ENCODE measurements around the gene ZBED2.

ZBED2 gene

GRCh38 chr3:111610612-111611054 lies 15.5 kb upstream of the ZBED2 start:
- Histone ChIP-seq H3K4me1 (ENCODE audit: insufficient read depth, low read length) (no peaks in the 10 kb centered on the region), H3K36me3 (ENCODE audit: insufficient read depth, low read length) (no peaks in the 10 kb centered on the region), H3K9ac (ENCODE audit: low read depth, low read length) (no peak overlapping the region), H3K9me3 (ENCODE audit: control insufficient read depth, insufficient read depth, low read length) (no peaks in the 10 kb centered on the region)

- Histone ChIP-seq H3K9me3 (ENCODE audit: control insufficient read depth, insufficient read depth, low read length) (no peaks in the 10 kb centered on the region), H3K4me1 (ENCODE audit: insufficient read depth, low read length) (no peaks in the 10 kb centered on the region), H3K9ac (ENCODE audit: low read depth, low read length) (no peak overlapping the region), H3K36me3 (ENCODE audit: insufficient read depth, low read length) (no peaks in the 10 kb centered on the region)
Measured at GRCh38 chr3:111610189-111610588, 15.0 kb upstream of the ZBED2 start.

GRCh38 chr3:111609700-111610099 lies 14.6 kb upstream of the ZBED2 start:
- H3K4me1 ChIP-seq (ENCODE audit: insufficient read depth, low read length): no peaks in the 10 kb centered on the region
- H3K9me3 ChIP-seq (ENCODE audit: control insufficient read depth, insufficient read depth, low read length): no peaks in the 10 kb centered on the region

GRCh38 chr3:111608383-111608782 lies 13.2 kb upstream of the ZBED2 start:
- Histone ChIP-seq H3K4me1 (ENCODE audit: insufficient read depth, low read length) (no peaks in the 10 kb centered on the region), H3K9me3 (ENCODE audit: control insufficient read depth, insufficient read depth, low read length) (no peaks in the 10 kb centered on the region), H3K36me3 (ENCODE audit: insufficient read depth, low read length) (no peaks in the 10 kb centered on the region), H3K9ac (ENCODE audit: low read depth, low read length) (no peak overlapping the region)

More at GRCh38 chr3:111609700-111610099, 14.6 kb upstream of the ZBED2 start:
- H3K9ac ChIP-seq (ENCODE audit: low read depth, low read length): no peak overlapping the region
- H3K36me3 ChIP-seq (ENCODE audit: insufficient read depth, low read length): no peaks in the 10 kb centered on the region

GRCh38 chr3:111607240-111607920 lies 12.2 kb upstream of the ZBED2 start:
- no peaks in the 10 kb centered on the region for H3K36me3 ChIP-seq (ENCODE audit: insufficient read depth, low read length)
- no peak overlapping the region for H3K9ac ChIP-seq (ENCODE audit: low read depth, low read length)
- no peaks in the 10 kb centered on the region for H3K4me1 ChIP-seq (ENCODE audit: insufficient read depth, low read length)
- no peaks in the 10 kb centered on the region for H3K9me3 ChIP-seq (ENCODE audit: control insufficient read depth, insufficient read depth, low read length)

- H3K9me3 ChIP-seq (ENCODE audit: control insufficient read depth, insufficient read depth, low read length): no peaks in the 10 kb centered on the region
- no peaks in the 10 kb centered on the region for H3K36me3 ChIP-seq (ENCODE audit: insufficient read depth, low read length)
- no peak overlapping the region for H3K9ac ChIP-seq (ENCODE audit: low read depth, low read length)
- no peaks in the 10 kb centered on the region for H3K4me1 ChIP-seq (ENCODE audit: insufficient read depth, low read length)
Measured at GRCh38 chr3:111605493-111605892, 10.3 kb upstream of the ZBED2 start.

- Histone ChIP-seq H3K4me1 (ENCODE audit: insufficient read depth, low read length) (no peaks in the 10 kb centered on the region), H3K9ac (ENCODE audit: low read depth, low read length) (no peak overlapping the region), H3K36me3 (ENCODE audit: insufficient read depth, low read length) (no peaks in the 10 kb centered on the region), H3K9me3 (ENCODE audit: control insufficient read depth, insufficient read depth, low read length) (no peaks in the 10 kb centered on the region)
Measured at GRCh38 chr3:111605018-111605417, 9.9 kb upstream of the ZBED2 start.

GRCh38 chr3:111604119-111604518 lies 9.0 kb upstream of the ZBED2 start:
- Histone ChIP-seq H3K4me1 (ENCODE audit: insufficient read depth, low read length) (no peaks in the 10 kb centered on the region), H3K9ac (ENCODE audit: low read depth, low read length) (no peak overlapping the region), H3K36me3 (ENCODE audit: insufficient read depth, low read length) (no peaks in the 10 kb centered on the region), H3K9me3 (ENCODE audit: control insufficient read depth, insufficient read depth, low read length) (no peaks in the 10 kb centered on the region)

GRCh38 chr3:111603679-111604078 lies 8.5 kb upstream of the ZBED2 start:
- Histone ChIP-seq H3K36me3 (ENCODE audit: insufficient read depth, low read length) (no peaks in the 10 kb centered on the region), H3K9ac (ENCODE audit: low read depth, low read length) (no peak overlapping the region), H3K4me1 (ENCODE audit: insufficient read depth, low read length) (no peaks in the 10 kb centered on the region), H3K9me3 (ENCODE audit: control insufficient read depth, insufficient read depth, low read length) (no peaks in the 10 kb centered on the region)

GRCh38 chr3:111601810-111602209 lies 6.7 kb upstream of the ZBED2 start:
- H3K9ac ChIP-seq (ENCODE audit: low read depth, low read length): no peak overlapping the region
- no peaks in the 10 kb centered on the region for H3K36me3 ChIP-seq (ENCODE audit: insufficient read depth, low read length)
- H3K4me1 ChIP-seq (ENCODE audit: insufficient read depth, low read length): no peaks in the 10 kb centered on the region
- no peaks in the 10 kb centered on the region for H3K9me3 ChIP-seq (ENCODE audit: control insufficient read depth, insufficient read depth, low read length)

- H3K4me1 ChIP-seq (ENCODE audit: insufficient read depth, low read length): no peaks in the 10 kb centered on the region
- no peaks in the 10 kb centered on the region for H3K36me3 ChIP-seq (ENCODE audit: insufficient read depth, low read length)
- H3K9me3 ChIP-seq (ENCODE audit: control insufficient read depth, insufficient read depth, low read length): no peaks in the 10 kb centered on the region
- no peak overlapping the region for H3K9ac ChIP-seq (ENCODE audit: low read depth, low read length)
Measured at GRCh38 chr3:111598552-111598951, 3.4 kb upstream of the ZBED2 start.

GRCh38 chr3:111598139-111598538 lies 3.0 kb upstream of the ZBED2 start:
- H3K36me3 ChIP-seq (ENCODE audit: insufficient read depth, low read length): no peaks in the 10 kb centered on the region
- no peak overlapping the region for H3K9ac ChIP-seq (ENCODE audit: low read depth, low read length)
- no peaks in the 10 kb centered on the region for H3K4me1 ChIP-seq (ENCODE audit: insufficient read depth, low read length)
- no peaks in the 10 kb centered on the region for H3K9me3 ChIP-seq (ENCODE audit: control insufficient read depth, insufficient read depth, low read length)

- no peaks in the 10 kb centered on the region for H3K9me3 ChIP-seq (ENCODE audit: control insufficient read depth, insufficient read depth, low read length)
- no peak overlapping the region for H3K9ac ChIP-seq (ENCODE audit: low read depth, low read length)
- H3K36me3 ChIP-seq (ENCODE audit: insufficient read depth, low read length): no peaks in the 10 kb centered on the region
- no peaks in the 10 kb centered on the region for H3K4me1 ChIP-seq (ENCODE audit: insufficient read depth, low read length)
Measured at GRCh38 chr3:111596328-111596727, 1.2 kb upstream of the ZBED2 start.

GRCh38 chr3:111594781-111595180 lies 365 bp downstream of the ZBED2 start:
- no peak overlapping the region for H3K9ac ChIP-seq (ENCODE audit: low read depth, low read length)
- H3K9me3 ChIP-seq (ENCODE audit: control insufficient read depth, insufficient read depth, low read length): no peaks in the 10 kb centered on the region
- peaks cover 6% of the 10 kb centered on the region for H3K4me1 ChIP-seq (ENCODE audit: insufficient read depth, low read length)
- H3K36me3 ChIP-seq (ENCODE audit: insufficient read depth, low read length): no peaks in the 10 kb centered on the region

- Histone ChIP-seq H3K9me3 (ENCODE audit: control insufficient read depth, insufficient read depth, low read length) (no peaks in the 10 kb centered on the region), H3K9ac (ENCODE audit: low read depth, low read length) (no peak overlapping the region), H3K4me1 (ENCODE audit: insufficient read depth, low read length) (peaks cover 7% of the 10 kb centered on the region), H3K36me3 (ENCODE audit: insufficient read depth, low read length) (no peaks in the 10 kb centered on the region)
Measured at GRCh38 chr3:111594205-111594604, 941 bp downstream of the ZBED2 start.

Data from ES-I3 (cell line).